Adrenal gland (tissue), 12 donors: ENCODE results near the gene NBAS. TPM values are rescaled to one million over a fixed set of nuclear protein-coding genes. Genes with fewer than 3 reads are reported as not detected.

Experiments used
- DNase-seq, 7 donors: peaks; one replicate each; pipeline ENCODE4 v3.0.0-alpha.2; 2019 to 2020
- H3K27ac ChIP-seq, 5 donors: fragments of 200-600 bp; sonication (generic) in 4 of 5; 1 replicate in 3 of 5; 2 replicates in 2 of 5; pipeline versions ENCODE4 v1.5.1 to v1.8.0; 2016 to 2020; ENCODE audit warnings: mild to moderate bottlenecking in 1 of 5
- H3K27me3 ChIP-seq: fragments of 200-600 bp; 2 replicates; pipeline ENCODE4 v1.8.0; 2021
- H3K36me3 ChIP-seq, 2 donors: fragments of 200-600 bp; replicated peaks in 1 of 2; 1 replicate in 1 of 2; 2 replicates in 1 of 2; pipeline versions ENCODE4 v1.5.1 to v1.8.0; 2018 to 2022
- H3K4me1 ChIP-seq, 2 donors: fragments of 200-600 bp; replicated peaks in 1 of 2; 1 replicate in 1 of 2; 2 replicates in 1 of 2; pipeline versions ENCODE4 v1.5.1 to v1.8.0; 2018 to 2021
- H3K4me3 ChIP-seq, 4 donors: fragments of 200-600 bp; sonication (generic) in 3 of 4; one replicate each; pipeline ENCODE4 v1.5.1; 2016 to 2018
- H3K9me3 ChIP-seq, 3 donors: fragments of 200-600 bp; sonication (generic) in 1 of 3; replicated peaks in 1 of 3; 1 replicate in 2 of 3; 2 replicates in 1 of 3; pipeline versions ENCODE4 v1.5.1 to v1.8.0; 2016 to 2021
- CTCF ChIP-seq, 6 experiments: fragments of 450-650 bp in 4 of 6; fragments of 200-600 bp in 2 of 6; sonication (generic) in 1 of 6; IDR thresholded peaks; 1 replicate in 5 of 6; 2 replicates in 1 of 6; pipeline versions ENCODE4 v1.5.1 to v1.8.0; 2016 to 2021; ENCODE audit warnings: antibody characterized with exemption in 6 of 6, mild to moderate bottlenecking in 2 of 6, moderate library complexity in 1 of 6
- POLR2A ChIP-seq, 2 donors: fragments of 450-650 bp; IDR thresholded peaks; one replicate each; pipeline ENCODE4 v1.6.1; 2017; ENCODE audit warnings: antibody characterized with exemption in 2 of 2, mild to moderate bottlenecking in 2 of 2, moderate library complexity in 1 of 2
- WGBS, 4 donors: extraction: QIAGEN DNeasy Blood & Tissue Kit in 2 of 4; methylation state at CpG; one replicate each; pipeline versions ENCODE4 v1.1.5 to v1.1.7; 2013 to 2017; 5-methylcytosine and 5-hydroxymethylcytosine counted together
- intact Hi-C, 2 donors: fragments of 100-400 bp; cut with DNase I; formaldehyde crosslinking; loops; one replicate each; pipeline versions ENCODE4 v1.14.1 to v1.15.0; 2022 to 2023
- polyA plus RNA-seq, 3 donors: library from polyadenylated mRNA; stranded (reverse); fragments of 200-250 nt in 2 of 3; fragments of 350-450 nt in 1 of 3; fragmentation: Illumina TruSeq in 1 of 3; extraction: RNeasy Lipid Tissue Mini Kit (QIAGEN cat#74804) in 1 of 3; gene quantifications; one replicate each; pipeline ENCODE4 v1.2.3, GENCODE V29; 2013 to 2014
- total RNA-seq, 9 donors: library from RNA; depleted of rRNA in 4 of 9; stranded (reverse); fragments of >200 nt in 4 of 9; fragments of 120-200 nt in 1 of 9; fragmentation: NEBNext Ultra II Directional in 1 of 9; extraction: Animal tissue kit (Norgen Biotek cat#: 25700) in 1 of 9; gene quantifications; one replicate each; pipeline versions ENCODE4 v1.1.0 to v1.2.4, GENCODE V29; 2013 to 2023
- donor health status: healthy with polysubstance abuse.
- donor health status: Bipolar disorder and iron deficiency.
- donor health status: DM: yes; HTN: yes; CAD: no.
- donor health status: DM: no; HTN: no; CAD: no.
- donor health status: DM: no; HTN: no; CAD: no.
- donor health status: DM: yes; HTN: yes; CAD: no.

The NBAS gene
- total and polyA plus RNA-seq, 12 donors, result 22.0 to 62.4 (median 46.2) TPM

- H3K4me1 ChIP-seq, result no peaks in the 10 kb centered on the region
- intact Hi-C loops, result no loop called here
- DNase-seq, result no peak
These were observed 438.2 kb downstream of the NBAS start for GRCh38 chr2:15122915-15123314.

GRCh38 chr2:15120631-15121030 is 440.5 kb downstream of the NBAS start:
- Histone ChIP-seq H3K4me3 (no peak overlapping the region), H3K27ac (no peak overlapping the region), H3K36me3 (no peaks in the 10 kb centered on the region), H3K9me3 (no peaks in the 10 kb centered on the region), H3K4me1 (no peaks in the 10 kb centered on the region), H3K27me3 (no peaks in the 10 kb centered on the region)
- 46 to 64% (median 49%) methylated on average over 6 of the region's 6 CpGs for WGBS, 4 donors
- intact Hi-C loops, result no loop called here
- TF ChIP-seq CTCF (IDR thresholded peaks at IDR 0.05) (no peak), POLR2A (IDR thresholded peaks at IDR 0.05) (no peak)
- DNase-seq, result no peak

More at GRCh38 chr2:15122915-15123314, 438.2 kb downstream of the NBAS start:
- Histone ChIP-seq H3K9me3 (no peaks in the 10 kb centered on the region), H3K27ac (no peak overlapping the region), H3K4me3 (no peak overlapping the region), H3K36me3 (no peaks in the 10 kb centered on the region), H3K27me3 (no peaks in the 10 kb centered on the region)
- WGBS, 4 donors, result 55 to 81% (median 68%) methylated on average over 2 of the region's 2 CpGs
- TF ChIP-seq POLR2A (IDR thresholded peaks at IDR 0.05), result no peak
- no peak for TF ChIP-seq CTCF (IDR thresholded peaks at IDR 0.05)

DNA sequence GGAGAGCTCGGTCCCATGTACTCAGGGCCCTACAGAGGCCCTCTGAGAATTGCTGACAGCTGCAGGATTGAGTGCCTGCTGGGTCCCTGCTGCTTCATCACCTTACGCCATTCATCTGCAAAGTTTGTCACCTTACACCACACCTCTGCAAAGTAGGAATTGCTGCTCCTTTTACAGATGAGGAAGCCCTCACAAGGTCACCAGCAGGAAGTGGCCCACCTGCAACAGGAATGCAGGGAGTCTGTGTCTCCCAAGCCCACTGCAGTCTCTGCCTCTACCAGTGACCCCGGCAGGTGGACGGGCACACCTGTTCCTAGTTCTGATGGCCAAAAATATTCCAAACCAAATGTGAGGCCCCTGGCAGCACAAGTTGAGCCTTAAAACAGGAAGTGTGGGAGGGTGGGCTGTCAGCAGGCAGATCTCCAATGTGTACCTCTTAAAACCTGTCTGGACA is 441.4 kb downstream of the NBAS start:
- no peak overlapping the region for H3K27ac ChIP-seq
- no peaks in the 10 kb centered on the region for H3K9me3 ChIP-seq
- no peak for DNase-seq
- H3K4me3 ChIP-seq, result no peak overlapping the region
- no peak for TF ChIP-seq POLR2A (IDR thresholded peaks at IDR 0.05)
- no peak for TF ChIP-seq CTCF (IDR thresholded peaks at IDR 0.05)
- H3K27me3 ChIP-seq, result no peaks in the 10 kb centered on the region
- intact Hi-C loops, result no loop called here
- WGBS, 4 donors, result 75 to 100% (median 75%) methylated on average over 1 to 4 of the region's 4 CpGs
- no peaks in the 10 kb centered on the region for H3K36me3 ChIP-seq
- no peaks in the 10 kb centered on the region for H3K4me1 ChIP-seq

DNA sequence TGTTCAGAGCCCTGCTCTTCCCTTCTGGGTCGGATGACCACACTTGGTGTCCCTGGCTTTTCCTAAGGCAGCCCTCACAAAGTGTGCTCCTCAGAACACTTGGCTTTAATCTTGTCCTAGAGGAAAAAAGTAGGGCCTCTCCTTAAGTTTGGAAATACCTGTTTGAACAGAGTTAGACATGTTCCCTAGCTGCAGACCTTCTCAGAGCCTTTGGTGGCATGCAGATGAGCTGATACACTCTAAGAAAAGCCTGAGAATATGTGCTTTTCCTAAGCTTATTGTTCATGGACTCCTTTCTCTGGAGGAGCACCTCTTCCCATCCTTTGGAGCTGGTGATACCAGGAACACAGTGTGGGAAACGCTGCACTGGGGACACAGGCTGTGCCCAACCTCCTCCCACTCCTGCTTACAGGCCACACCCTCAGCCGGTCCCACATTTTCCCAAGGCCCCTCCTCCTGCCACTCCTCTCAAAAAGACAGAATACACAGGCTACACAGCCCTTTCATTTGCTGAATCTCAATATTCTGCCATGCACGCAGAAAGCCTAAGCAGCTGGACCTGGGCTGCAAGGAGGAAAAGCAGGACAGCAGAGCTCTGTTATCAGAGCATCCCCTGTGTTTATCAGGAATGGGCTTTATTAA is 443.6 kb downstream of the NBAS start:
- WGBS, 4 donors, result 65 to 76% (median 75%) methylated on average over 4 of the region's 4 CpGs
- Histone ChIP-seq H3K4me1 (no peaks in the 10 kb centered on the region), H3K4me3 (no peak overlapping the region), H3K9me3 (peaks cover 0 to under 1% (median 0%) of the 10 kb centered on the region in 3 donors), H3K27ac (no peak overlapping the region), H3K36me3 (no peaks in the 10 kb centered on the region), H3K27me3 (no peaks in the 10 kb centered on the region)
- TF ChIP-seq POLR2A (IDR thresholded peaks at IDR 0.05) (no peak), CTCF (IDR thresholded peaks at IDR 0.05) (no peak)
- DNase-seq, result no peak
- intact Hi-C loops, result no loop called here

Other genes starting within 250 kb of the NBAS start
- 10 to 100 TPM; 39.4 to 91.2 (median 85.0) TPM for gene DDX1, start 30.5 kb upstream of the NBAS start, total RNA-seq
- gene DDX1, start 30.5 kb upstream of the NBAS start, polyA plus RNA-seq, result 100 to 1,000 TPM in 1 of 3 donors, 10 to 100 TPM in 2; 52.4 to 122 (median 64.3) TPM